Medulla oblongata (tissue), 1 donor: ENCODE data around the gene THSD7B.
"Not testable (repeated sequence)": the region's sequence is repeated elsewhere in the genome, so short reads cannot be mapped to it uniquely, and the experiment has no call there.

Source experiments
- DNase-seq: peaks from one replicate; pipeline ENCODE4 v3.0.0-alpha.2; 2015; ENCODE audit errors: extremely low spot score

The THSD7B gene

DNA sequence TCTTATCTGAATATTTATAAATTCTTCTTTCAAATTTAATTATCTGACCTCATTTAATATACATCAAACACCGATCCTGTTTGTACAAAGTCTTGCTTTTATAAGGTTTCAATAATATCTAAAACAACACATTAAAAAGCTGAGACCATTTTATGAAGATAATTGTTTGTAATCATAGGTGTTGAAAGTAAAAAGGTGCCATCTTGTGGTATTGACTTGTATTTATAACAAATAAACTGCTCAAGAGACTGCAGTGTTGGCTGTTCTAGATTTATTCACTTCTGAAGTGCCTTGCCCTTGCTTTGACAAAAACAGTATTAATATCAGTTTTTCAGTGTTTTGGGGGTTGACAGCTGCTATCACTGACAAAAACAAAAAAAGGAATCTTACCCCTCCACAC lies 912.1 kb downstream of the THSD7B start:
- DNase-seq = no peak

DNA sequence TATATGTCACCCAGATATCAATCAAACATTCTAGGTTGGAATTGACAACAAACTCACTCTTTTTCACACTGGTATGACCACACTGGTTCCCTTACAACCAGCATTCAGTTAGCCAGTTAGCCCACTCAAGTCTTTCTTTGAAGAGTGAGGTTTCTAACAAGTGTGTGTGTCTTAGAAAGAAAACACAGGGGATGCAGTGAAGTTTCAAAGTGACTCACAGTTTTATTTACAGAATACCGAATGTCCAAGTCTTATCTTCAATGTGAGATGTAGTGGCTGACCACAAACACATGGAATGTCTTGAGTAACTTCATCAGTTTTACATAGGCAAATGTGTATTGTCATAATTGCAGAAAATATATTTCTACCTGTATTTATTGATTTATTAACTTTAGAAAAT lies 924.2 kb downstream of the THSD7B start:
- DNase-seq = no peak

DNA sequence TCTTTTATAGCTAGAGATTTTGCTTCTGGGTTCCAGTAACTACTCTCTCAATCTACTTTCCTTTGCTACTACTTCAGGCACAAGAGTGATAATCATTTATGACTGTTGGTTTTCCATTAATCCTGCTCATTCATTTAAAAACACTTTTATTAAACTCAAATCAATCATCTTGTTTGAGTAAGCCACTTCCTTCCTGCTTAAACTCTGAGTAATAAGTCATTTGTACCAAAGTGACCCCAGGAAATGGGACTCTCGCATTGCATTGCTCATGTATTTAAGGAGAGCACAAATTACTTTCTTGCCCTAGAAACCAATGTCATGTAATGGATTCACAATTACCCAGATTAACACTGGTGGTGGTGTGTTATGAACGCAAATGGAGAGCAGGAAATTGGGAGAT lies 928.2 kb downstream of the THSD7B start:
- no peak for DNase-seq

- no peak for DNase-seq
Measured at GRCh38 chr2:137696916-137697315, 931.6 kb downstream of the THSD7B start.

DNA sequence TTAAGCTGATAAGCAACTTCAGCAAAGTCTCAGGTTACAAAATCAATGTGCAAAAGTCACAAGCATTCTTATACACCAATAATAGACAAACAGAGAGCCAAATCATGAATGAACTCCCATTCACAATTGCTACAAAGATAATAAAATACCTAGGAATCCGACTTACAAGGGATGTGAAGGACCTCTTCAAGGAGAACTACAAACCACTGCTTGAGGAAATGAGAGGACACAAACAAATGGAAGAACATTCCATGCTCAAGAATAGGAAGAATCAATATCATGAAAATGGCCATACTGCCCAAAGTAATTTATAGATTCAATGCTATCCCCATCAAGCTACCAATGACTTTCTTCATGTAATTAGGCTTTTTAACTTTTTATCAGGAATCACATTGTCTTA lies 934.9 kb downstream of the THSD7B start:
- DNase-seq = not testable (repeated sequence)

GRCh38 chr2:137700681-137701080 lies 935.3 kb downstream of the THSD7B start:
- DNase-seq = no peak

GRCh38 chr2:137705296-137705695 lies 940.0 kb downstream of the THSD7B start:
- DNase-seq = no peak

GRCh38 chr2:137706786-137707613 lies 941.7 kb downstream of the THSD7B start:
- DNase-seq = no peak

DNA sequence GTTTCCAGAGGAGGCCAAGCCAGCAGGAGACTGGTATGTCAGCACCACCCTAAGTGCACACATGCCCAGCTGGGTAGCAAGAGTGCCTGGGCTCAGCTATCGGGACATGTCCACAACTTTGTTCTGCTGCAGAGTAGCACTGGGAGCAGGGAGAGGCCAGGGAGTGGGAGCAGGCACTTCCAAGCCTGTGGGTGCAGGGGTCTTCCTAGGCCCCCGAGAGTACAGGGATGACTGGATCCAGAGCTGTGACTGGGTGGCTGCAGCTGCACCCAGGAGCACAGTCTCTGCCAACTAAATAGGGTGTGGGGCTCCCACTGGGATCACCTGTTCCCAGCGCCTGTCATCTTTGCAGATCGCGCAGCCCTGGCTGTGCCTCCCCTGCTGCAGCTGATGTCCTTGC lies 943.0 kb downstream of the THSD7B start:
- no peak for DNase-seq

GRCh38 chr2:137715731-137716191 lies 950.4 kb downstream of the THSD7B start:
- no peak for DNase-seq

DNA sequence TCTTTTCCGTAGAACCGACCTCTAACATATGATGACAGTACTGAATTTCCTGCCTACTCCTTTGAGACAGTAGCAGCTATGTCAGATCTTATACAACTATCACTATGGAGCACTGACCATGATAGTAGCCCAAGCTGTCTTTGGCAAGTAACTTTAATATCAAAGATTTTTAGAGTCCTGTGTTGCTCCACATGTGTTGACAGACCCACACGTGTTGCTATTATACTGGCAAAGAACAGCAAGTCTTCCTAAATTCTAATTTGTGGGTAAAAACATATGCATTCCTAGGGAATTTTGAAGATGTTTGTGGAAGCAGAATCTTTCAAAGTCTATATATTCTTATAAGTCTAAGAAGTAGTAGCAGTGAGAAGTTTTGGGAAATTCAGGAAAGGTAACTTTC lies 953.4 kb downstream of the THSD7B start:
- DNase-seq = no peak

DNA sequence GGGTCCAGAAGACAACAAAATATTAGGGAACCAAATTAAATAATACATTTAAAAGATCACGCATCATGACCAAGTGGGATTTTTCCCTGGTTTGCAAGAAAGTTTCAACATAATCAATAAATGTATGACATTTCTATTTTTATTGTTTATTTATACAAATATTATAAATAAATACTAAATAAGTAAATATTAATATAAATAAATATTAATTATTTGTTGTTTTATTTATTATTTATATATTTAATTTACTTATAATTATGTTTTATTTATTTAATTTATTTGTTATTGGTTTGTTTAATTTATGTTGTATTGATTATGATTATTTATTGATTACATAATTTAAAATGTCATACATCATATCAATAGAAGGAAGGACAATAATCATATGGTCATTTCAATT lies 956.4 kb downstream of the THSD7B start:
- DNase-seq = no peak

- DNase-seq = no peak
Measured at GRCh38 chr2:137724912-137725311, 959.6 kb downstream of the THSD7B start.
